Heart left ventricle (tissue), 16 donors: Measurements from ENCODE around the gene SRPRA. TPM values are rescaled to one million over a fixed set of nuclear protein-coding genes. Genes with fewer than 3 reads are reported as not detected.
A peak's percentile ranks its signal among the peaks of the same experiment; 100 is the strongest.

Source experiments
- ATAC-seq, 4 donors: fragments of 200-7000 bp; cut with Tn5 transposase; one replicate each; pipeline ENCODE4 v1.9.1; 2020 to 2022; ENCODE audit warnings: moderate library complexity in 4 of 4, mild to moderate bottlenecking in 3 of 4, moderate number of reproducible peaks in 1 of 4
- DNase-seq, 5 donors: peaks; one replicate each; pipeline ENCODE4 v3.0.0-alpha.2; 2020
- H3K27ac ChIP-seq, 12 donors: fragments of 200-600 bp; sonication (generic) in 4 of 12; one replicate each; pipeline versions ENCODE4 v1.5.0 to v1.8.0; 2016 to 2022; ENCODE audit warnings: mild to moderate bottlenecking in 2 of 12
- H3K27me3 ChIP-seq, 9 donors: fragments of 200-600 bp; sonication (generic) in 2 of 9; one replicate each; pipeline versions ENCODE4 v1.5.1 to v1.8.0; 2016 to 2022; ENCODE audit warnings: mild to moderate bottlenecking in 3 of 9
- H3K36me3 ChIP-seq, 9 donors: fragments of 200-600 bp; sonication (generic) in 2 of 9; one replicate each; pipeline versions ENCODE4 v1.5.0 to v1.8.0; 2018 to 2022; ENCODE audit warnings: mild to moderate bottlenecking in 2 of 9
- H3K4me1 ChIP-seq, 12 donors: fragments of 200-600 bp; sonication (generic) in 4 of 12; one replicate each; pipeline versions ENCODE4 v1.5.0 to v1.8.0; 2016 to 2022; ENCODE audit warnings: mild to moderate bottlenecking in 3 of 12
- H3K4me3 ChIP-seq, 12 donors: fragments of 200-600 bp; sonication (generic) in 4 of 12; one replicate each; pipeline versions ENCODE4 v1.5.0 to v1.8.0; 2017 to 2022; ENCODE audit warnings: mild to moderate bottlenecking in 9 of 12, moderate library complexity in 4 of 12
- H3K9me3 ChIP-seq, 12 donors: fragments of 200-600 bp; sonication (generic) in 4 of 12; one replicate each; pipeline versions ENCODE4 v1.5.0 to v1.8.0; 2016 to 2022; ENCODE audit warnings: mild to moderate bottlenecking in 1 of 12
- CTCF ChIP-seq, 12 donors: fragments of 200-600 bp; sonication (generic) in 4 of 12; IDR thresholded peaks; one replicate each; pipeline versions ENCODE4 v1.5.0 to v1.8.0; 2018 to 2022; ENCODE audit warnings: antibody characterized with exemption in 12 of 12, mild to moderate bottlenecking in 5 of 12
- POLR2A ChIP-seq, 2 donors: fragments of 450-650 bp; IDR thresholded peaks; one replicate each; pipeline ENCODE4 v1.6.1; 2017; ENCODE audit warnings: antibody characterized with exemption in 2 of 2, mild to moderate bottlenecking in 2 of 2, moderate library complexity in 2 of 2
- WGBS, 4 donors: extraction: QIAGEN DNeasy Blood & Tissue Kit in 2 of 4; methylation state at CpG; one replicate each; pipeline versions ENCODE4 v1.1.5 to v1.1.7; 2013 to 2018; 5-methylcytosine and 5-hydroxymethylcytosine counted together
- intact Hi-C, 10 donors: fragments of 100-400 bp; cut with DNase I; formaldehyde crosslinking; loops; one replicate each; pipeline versions ENCODE4 v1.11.1 to v1.14.2; 2022
- polyA plus RNA-seq, 2 donors: library from polyadenylated mRNA; stranded (reverse); fragments of 200-250 nt; gene quantifications; one replicate each; pipeline ENCODE4 v1.2.3, GENCODE V29; 2013
- total RNA-seq, 9 donors: library from RNA; depleted of rRNA in 2 of 9; stranded (reverse); fragments of >200 nt in 2 of 9; fragmentation: NEBNext Ultra II Directional in 3 of 9; extraction: Animal tissue kit (Norgen Biotek cat#: 25700) in 3 of 9; gene quantifications; one replicate each; pipeline versions ENCODE4 v1.1.0 to v1.2.4, GENCODE V29; 2016 to 2023
- donor health status: ischemic (EF 13 %, LVEDD 7.1; RV severe dilation, severe dysfunction).
- donor health status: healthy with polysubstance abuse.
- donor health status: DM: no; HTN: yes; CAD: no.
- donor health status: DM: no; HTN: no; CAD: no.
- donor health status: ischemic (EF 25% LVEDD 6.9; RV normal size, moderate dysfunction).
- donor health status: ischemic (EF 25% LVEDD 5.7; RV mildly dilated, moderate dysfunction).
- donor health status: healthy.
- donor health status: DM: yes; HTN: yes; CAD: no.
- donor health status: ischemic (EF 35%, LVEDD 5.7; RV mildly dilated, moderate dysfunction).
- donor health status: nonischemic (EF 11% LVEDD 7.7; RV severe dilation, severe dysfunction).
- donor health status: DM: yes; HTN: yes; CAD: no.
- donor health status: PGD.
- donor health status: ischemic (EF 29% LVEDD 5.4; RV normal size, mild dysfunction).
- donor health status: nonischemic (EF 23%, LVEDD 6.1; RV moderate dilation, normal function).

SRPRA gene
- total and polyA plus RNA-seq, 11 donors: 38.4 to 99.3 (median 79.3) TPM

- Histone ChIP-seq H3K27ac (peak overlapping the region in 5 of 12 donors; percentile 39 to 67 (median 43)), H3K36me3 (peaks cover 0 to 13% (median 0%) of the 10 kb centered on the region in 9 donors), H3K4me1 (peaks cover 0 to 27% (median 14%) of the 10 kb centered on the region in 12 donors), H3K27me3 (no peaks in the 10 kb centered on the region), H3K9me3 (no peaks in the 10 kb centered on the region), H3K4me3 (no peak overlapping the region)
- WGBS, 4 donors: 89 to 96% (median 93%) methylated on average over 11 of the region's 15 CpGs
- intact Hi-C loops: no loop called here
- DNase-seq: no peak
- TF ChIP-seq POLR2A (IDR thresholded peaks at IDR 0.05) (no peak), CTCF (IDR thresholded peaks at IDR 0.05) (no peak)
- ATAC-seq: peak in 1 of 4 donors; percentile 42
These were observed 42.2 kb downstream of the SRPRA start for GRCh38 chr11:126226334-126227084.

- no peak for DNase-seq
- Histone ChIP-seq H3K27me3 (no peaks in the 10 kb centered on the region), H3K9me3 (no peaks in the 10 kb centered on the region), H3K4me3 (no peak overlapping the region), H3K4me1 (peaks cover 0 to 15% (median 5%) of the 10 kb centered on the region in 12 donors), H3K27ac (peak overlapping the region in 3 of 12 donors; percentile 18 to 57 (median 29)), H3K36me3 (peaks cover 0 to 13% (median 0%) of the 10 kb centered on the region in 9 donors)
- TF ChIP-seq POLR2A (IDR thresholded peaks at IDR 0.05): no peak
- TF ChIP-seq CTCF (IDR thresholded peaks at IDR 0.05): no peak
- 91 to 95% (median 93%) methylated on average over 2 of the region's 2 CpGs for WGBS, 4 donors
- no peak for ATAC-seq
- intact Hi-C loops: no loop called here
These were observed 43.4 kb downstream of the SRPRA start for GRCh38 chr11:126225295-126225665.

- Histone ChIP-seq H3K27me3 (no peaks in the 10 kb centered on the region), H3K4me1 (peaks cover 0 to 9% (median under 1%) of the 10 kb centered on the region in 12 donors), H3K27ac (peak overlapping the region in 1 of 12 donors; percentile 29), H3K36me3 (peaks cover 0 to 12% (median 0%) of the 10 kb centered on the region in 9 donors), H3K9me3 (no peaks in the 10 kb centered on the region), H3K4me3 (no peak overlapping the region)
- intact Hi-C loops: no loop called here
- TF ChIP-seq CTCF (IDR thresholded peaks at IDR 0.05) (no peak), POLR2A (IDR thresholded peaks at IDR 0.05) (no peak)
- no peak for DNase-seq
- WGBS, 4 donors: 92 to 96% (median 94%) methylated on average over 6 of the region's 6 CpGs
- ATAC-seq: no peak
These were observed 43.9 kb downstream of the SRPRA start for GRCh38 chr11:126224647-126225294.

- intact Hi-C loops: loop anchor here in 2 of 10 donors (10.0 kb wide), 1 partner anchor 45 kb away; the partner anchor contains the start of genes FOXRED1 (in 2 of the 2) and SRPRA (in 2 of the 2)
- 72 to 85% (median 75%) methylated on average over 4 of the region's 4 CpGs for WGBS, 4 donors
- Histone ChIP-seq H3K4me3 (no peak overlapping the region), H3K27ac (no peak overlapping the region), H3K36me3 (no peaks in the 10 kb centered on the region), H3K4me1 (peaks cover 0 to 27% (median 5%) of the 10 kb centered on the region in 12 donors), H3K9me3 (no peaks in the 10 kb centered on the region), H3K27me3 (no peaks in the 10 kb centered on the region)
- TF ChIP-seq POLR2A (IDR thresholded peaks at IDR 0.05) (no peak), CTCF (IDR thresholded peaks at IDR 0.05) (no peak)
- ATAC-seq: no peak
- DNase-seq: no peak
These were observed 49.1 kb downstream of the SRPRA start for GRCh38 chr11:126219547-126219946.
